Measurements from ENCODE around the gene LIPA. TPM values are rescaled to one million over a fixed set of nuclear protein-coding genes. Genes with fewer than 3 reads are reported as not detected.
"Not testable (repeated sequence)": the region's sequence is repeated elsewhere in the genome, so short reads cannot be mapped to it uniquely, and the experiment has no call there.

LIPA gene
- polyA plus RNA-seq, 4 donors = 68.1 to 227 (median 99.4) TPM

- FAIRE-seq (no peak), DNase-seq (no peak)
- Histone ChIP-seq H3K36me3 (ENCODE audit: control insufficient read depth in 3 of 3, insufficient read depth in 2 of 3, low read depth in 1 of 3, low read length in 3 of 3) (no peaks in the 10 kb centered on the region), H3K27me3 (ENCODE audit: control insufficient read depth in 3 of 3, insufficient read depth in 3 of 3, low read length in 3 of 3) (no peaks in the 10 kb centered on the region), H3K27ac (ENCODE audit: low read depth in 1 of 3, low read length in 2 of 3) (no peak overlapping the region), H3K9me3 (ENCODE audit: control insufficient read depth in 2 of 2, insufficient read depth in 1 of 2, low read depth in 1 of 2, low read length in 1 of 2) (peaks cover 0 to 5% of the 10 kb centered on the region in 2 donors), H3K4me1 (ENCODE audit: control insufficient read depth in 3 of 3, insufficient read depth in 2 of 3, low read depth in 1 of 3, low read length in 2 of 3) (peaks cover 0 to 3% (median 0%) of the 10 kb centered on the region in 3 donors), H3K4me3 (ENCODE audit: low read depth in 1 of 3, low read length in 3 of 3) (no peak overlapping the region)
- 83 to 92% (median 89%) methylated on average over 3 of the region's 3 CpGs for WGBS, 3 donors
Measured at GRCh38 chr10:89294721-89295239, 43.2 kb upstream of the LIPA start.

DNA sequence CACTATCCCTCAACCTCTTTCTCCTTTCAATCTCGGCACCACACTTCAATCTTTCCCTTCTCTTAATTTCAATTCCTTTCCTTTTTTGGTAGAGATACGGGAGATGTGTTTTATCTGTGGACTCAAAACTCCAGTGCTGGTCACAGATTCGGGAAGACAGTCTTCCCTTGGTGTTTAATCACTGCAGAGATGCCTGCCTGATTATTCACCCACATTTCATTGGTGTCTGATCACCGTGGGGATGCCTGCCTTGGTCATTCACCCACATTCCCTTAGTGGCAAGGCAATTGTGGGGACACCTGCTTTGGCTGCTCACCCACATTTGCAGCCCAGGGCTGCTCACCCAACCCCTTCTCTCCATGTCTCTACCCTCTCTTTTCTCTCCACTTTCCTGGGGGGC lies 33.7 kb upstream of the LIPA start:
- DNase-seq; H3K4me1 ChIP-seq (ENCODE audit: control insufficient read depth in 3 of 3, insufficient read depth in 2 of 3, low read depth in 1 of 3, low read length in 2 of 3); H3K4me3 ChIP-seq (ENCODE audit: low read depth in 1 of 3, low read length in 3 of 3); H3K9me3 ChIP-seq (ENCODE audit: control insufficient read depth in 2 of 2, insufficient read depth in 1 of 2, low read depth in 1 of 2, low read length in 1 of 2); H3K36me3 ChIP-seq (ENCODE audit: control insufficient read depth in 3 of 3, insufficient read depth in 2 of 3, low read depth in 1 of 3, low read length in 3 of 3); H3K27ac ChIP-seq (ENCODE audit: low read depth in 1 of 3, low read length in 2 of 3); H3K27me3 ChIP-seq (ENCODE audit: control insufficient read depth in 3 of 3, insufficient read depth in 3 of 3, low read length in 3 of 3); FAIRE-seq: not testable (repeated sequence)
- WGBS, 3 donors = 73 to 83% (median 73%) methylated on average over 4 of the region's 4 CpGs

DNA sequence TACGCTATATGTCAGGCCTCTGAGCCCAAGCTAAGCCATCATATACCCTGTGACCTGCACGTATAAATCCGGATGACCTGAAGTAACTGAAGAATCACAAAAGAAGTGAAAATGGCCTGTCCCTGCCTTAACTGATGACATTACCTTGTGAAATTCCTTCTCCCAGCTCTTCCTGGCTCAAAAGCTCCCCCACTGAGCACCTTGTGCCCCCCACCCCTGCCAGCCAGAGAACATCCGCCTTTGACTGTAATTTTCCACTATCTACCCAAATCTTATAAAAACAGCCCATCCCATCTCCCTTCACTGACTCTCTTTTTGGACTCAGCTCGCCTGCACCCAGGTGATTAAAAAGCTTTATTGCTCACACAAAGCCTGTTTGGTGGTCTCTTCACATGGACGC lies 33.1 kb upstream of the LIPA start:
- H3K27me3 ChIP-seq (ENCODE audit: control insufficient read depth in 3 of 3, insufficient read depth in 3 of 3, low read length in 3 of 3); H3K9me3 ChIP-seq (ENCODE audit: control insufficient read depth in 2 of 2, insufficient read depth in 1 of 2, low read depth in 1 of 2, low read length in 1 of 2); H3K4me3 ChIP-seq (ENCODE audit: low read depth in 1 of 3, low read length in 3 of 3); H3K36me3 ChIP-seq (ENCODE audit: control insufficient read depth in 3 of 3, insufficient read depth in 2 of 3, low read depth in 1 of 3, low read length in 3 of 3); H3K4me1 ChIP-seq (ENCODE audit: control insufficient read depth in 3 of 3, insufficient read depth in 2 of 3, low read depth in 1 of 3, low read length in 2 of 3); DNase-seq; FAIRE-seq: not testable (repeated sequence)
- peak overlapping the region in 2 of 3 donors; percentile 38 to 39 for H3K27ac ChIP-seq (ENCODE audit: low read depth in 1 of 3, low read length in 2 of 3)
- 91 to 93% (median 91%) methylated on average over 6 of the region's 6 CpGs for WGBS, 3 donors

GRCh38 chr10:89283936-89284475 lies 32.4 kb upstream of the LIPA start:
- peak; percentile 20 to 59 for DNase-seq
- Histone ChIP-seq H3K27ac (ENCODE audit: low read depth in 1 of 3, low read length in 2 of 3) (peak overlapping the region in 2 of 3 donors; percentile 38 to 83), H3K4me1 (ENCODE audit: control insufficient read depth in 3 of 3, insufficient read depth in 2 of 3, low read depth in 1 of 3, low read length in 2 of 3) (peaks cover 0 to 9% (median 3%) of the 10 kb centered on the region in 3 donors), H3K36me3 (ENCODE audit: control insufficient read depth in 3 of 3, insufficient read depth in 2 of 3, low read depth in 1 of 3, low read length in 3 of 3) (no peaks in the 10 kb centered on the region), H3K9me3 (ENCODE audit: control insufficient read depth in 2 of 2, insufficient read depth in 1 of 2, low read depth in 1 of 2, low read length in 1 of 2) (no peaks in the 10 kb centered on the region), H3K27me3 (ENCODE audit: control insufficient read depth in 3 of 3, insufficient read depth in 3 of 3, low read length in 3 of 3) (no peaks in the 10 kb centered on the region), H3K4me3 (ENCODE audit: low read depth in 1 of 3, low read length in 3 of 3) (peak overlapping the region in 1 of 3 donors; percentile 7)
- 20 to 25% (median 23%) methylated on average over 4 of the region's 4 CpGs for WGBS, 3 donors
- no peak for FAIRE-seq

DNA sequence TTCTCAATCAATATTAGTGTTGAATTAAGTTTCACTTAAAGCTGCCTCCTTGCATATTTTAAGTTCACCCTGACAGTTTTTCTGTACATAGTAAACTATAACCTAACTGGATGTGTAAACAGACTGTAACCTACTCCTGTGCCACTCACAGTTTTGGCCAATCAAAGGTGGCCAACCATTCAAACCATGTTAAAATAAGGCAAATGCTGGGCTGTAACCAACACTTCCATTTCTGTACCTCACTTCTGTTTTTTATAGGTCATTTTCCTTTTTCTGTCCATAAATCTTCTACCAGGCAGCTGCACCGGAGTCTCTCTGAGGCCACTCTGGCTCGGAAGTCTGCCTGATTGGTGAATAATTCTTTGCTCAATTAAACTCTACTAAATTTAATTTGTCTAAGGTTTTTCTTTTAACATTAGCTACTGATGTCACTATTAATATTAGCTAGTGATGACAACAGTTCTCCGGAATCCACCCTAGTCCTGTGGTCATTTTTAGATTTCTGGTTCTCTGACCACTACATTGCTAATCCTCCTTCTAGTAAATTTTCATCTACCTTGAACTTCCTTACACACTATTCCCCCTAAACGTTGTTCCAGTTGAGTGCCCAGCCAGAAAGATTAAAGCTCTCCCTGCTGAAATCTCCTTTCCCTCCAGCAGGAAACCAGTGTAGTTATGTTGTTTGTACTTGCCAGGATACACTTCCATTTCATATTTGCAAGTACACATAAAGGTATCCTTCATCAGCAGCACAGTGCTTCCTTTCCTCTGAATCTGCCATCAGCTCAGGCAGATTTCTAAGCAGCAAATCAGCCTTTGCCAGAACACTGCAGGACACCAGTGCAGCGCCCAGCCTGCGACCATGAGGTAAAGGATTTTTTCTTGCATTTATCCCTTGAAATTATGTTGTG lies 31.7 kb upstream of the LIPA start:
- FAIRE-seq = no peak
- Histone ChIP-seq H3K27ac (ENCODE audit: low read depth in 1 of 3, low read length in 2 of 3) (peak overlapping the region in 2 of 3 donors; percentile 38 to 83), H3K4me1 (ENCODE audit: control insufficient read depth in 3 of 3, insufficient read depth in 2 of 3, low read depth in 1 of 3, low read length in 2 of 3) (peaks cover 0 to 11% (median 4%) of the 10 kb centered on the region in 3 donors), H3K4me3 (ENCODE audit: low read depth in 1 of 3, low read length in 3 of 3) (peak overlapping the region in 1 of 3 donors; percentile 7), H3K27me3 (ENCODE audit: control insufficient read depth in 3 of 3, insufficient read depth in 3 of 3, low read length in 3 of 3) (no peaks in the 10 kb centered on the region), H3K36me3 (ENCODE audit: control insufficient read depth in 3 of 3, insufficient read depth in 2 of 3, low read depth in 1 of 3, low read length in 3 of 3) (no peaks in the 10 kb centered on the region), H3K9me3 (ENCODE audit: control insufficient read depth in 2 of 2, insufficient read depth in 1 of 2, low read depth in 1 of 2, low read length in 1 of 2) (no peaks in the 10 kb centered on the region)
- WGBS, 3 donors = 48 to 73% (median 73%) methylated on average over 6 of the region's 6 CpGs
- DNase-seq = peak in 1 of 2 donors; percentile 42

GRCh38 chr10:89281606-89282395 lies 30.2 kb upstream of the LIPA start:
- no peak overlapping the region for H3K4me3 ChIP-seq (ENCODE audit: low read depth in 1 of 3, low read length in 3 of 3)

GRCh38 chr10:89280508-89280907 lies 28.9 kb upstream of the LIPA start:
- no peaks in the 10 kb centered on the region for H3K9me3 ChIP-seq (ENCODE audit: control insufficient read depth in 2 of 2, insufficient read depth in 1 of 2, low read depth in 1 of 2, low read length in 1 of 2)
- H3K4me3 ChIP-seq (ENCODE audit: low read depth in 1 of 3, low read length in 3 of 3) = no peak overlapping the region
- no peaks in the 10 kb centered on the region for H3K27me3 ChIP-seq (ENCODE audit: control insufficient read depth in 3 of 3, insufficient read depth in 3 of 3, low read length in 3 of 3)
- no peak overlapping the region for H3K27ac ChIP-seq (ENCODE audit: low read depth in 1 of 3, low read length in 2 of 3)
- 91 to 94% (median 92%) methylated on average over 3 of the region's 3 CpGs for WGBS, 3 donors
- no peaks in the 10 kb centered on the region for H3K36me3 ChIP-seq (ENCODE audit: control insufficient read depth in 3 of 3, insufficient read depth in 2 of 3, low read depth in 1 of 3, low read length in 3 of 3)
- peaks cover 0 to 19% (median 6%) of the 10 kb centered on the region in 3 donors for H3K4me1 ChIP-seq (ENCODE audit: control insufficient read depth in 3 of 3, insufficient read depth in 2 of 3, low read depth in 1 of 3, low read length in 2 of 3)
- DNase-seq = no peak
- FAIRE-seq = no peak

More at GRCh38 chr10:89281606-89282395, 30.2 kb upstream of the LIPA start:
- no peak for FAIRE-seq
- H3K4me1 ChIP-seq (ENCODE audit: control insufficient read depth in 3 of 3, insufficient read depth in 2 of 3, low read depth in 1 of 3, low read length in 2 of 3) = peaks cover 0 to 19% (median 6%) of the 10 kb centered on the region in 3 donors
- DNase-seq = peak in 1 of 2 donors; percentile 33
- no peaks in the 10 kb centered on the region for H3K27me3 ChIP-seq (ENCODE audit: control insufficient read depth in 3 of 3, insufficient read depth in 3 of 3, low read length in 3 of 3)
- 70 to 78% (median 71%) methylated on average over 4 of the region's 4 CpGs for WGBS, 3 donors
- no peaks in the 10 kb centered on the region for H3K9me3 ChIP-seq (ENCODE audit: control insufficient read depth in 2 of 2, insufficient read depth in 1 of 2, low read depth in 1 of 2, low read length in 1 of 2)
- no peaks in the 10 kb centered on the region for H3K36me3 ChIP-seq (ENCODE audit: control insufficient read depth in 3 of 3, insufficient read depth in 2 of 3, low read depth in 1 of 3, low read length in 3 of 3)
- no peak overlapping the region for H3K27ac ChIP-seq (ENCODE audit: low read depth in 1 of 3, low read length in 2 of 3)

GRCh38 chr10:89279421-89279869 lies 27.9 kb upstream of the LIPA start:
- FAIRE-seq (no peak), DNase-seq (no peak)

More at GRCh38 chr10:89279421-89279869, 27.9 kb upstream of the LIPA start:
- H3K4me1 ChIP-seq (ENCODE audit: control insufficient read depth in 3 of 3, insufficient read depth in 2 of 3, low read depth in 1 of 3, low read length in 2 of 3) = peaks cover 0 to 19% (median 8%) of the 10 kb centered on the region in 3 donors
- no peaks in the 10 kb centered on the region for H3K27me3 ChIP-seq (ENCODE audit: control insufficient read depth in 3 of 3, insufficient read depth in 3 of 3, low read length in 3 of 3)
- no peaks in the 10 kb centered on the region for H3K36me3 ChIP-seq (ENCODE audit: control insufficient read depth in 3 of 3, insufficient read depth in 2 of 3, low read depth in 1 of 3, low read length in 3 of 3)
- 41 to 57% (median 53%) methylated on average over 1 of the region's 1 CpG for WGBS, 3 donors
- H3K9me3 ChIP-seq (ENCODE audit: control insufficient read depth in 2 of 2, insufficient read depth in 1 of 2, low read depth in 1 of 2, low read length in 1 of 2) = no peaks in the 10 kb centered on the region
- no peak overlapping the region for H3K4me3 ChIP-seq (ENCODE audit: low read depth in 1 of 3, low read length in 3 of 3)
- no peak overlapping the region for H3K27ac ChIP-seq (ENCODE audit: low read depth in 1 of 3, low read length in 2 of 3)

Data from small intestine (tissue), 7 donors.